Measurements from ENCODE around the gene FHOD1.

Gene FHOD1

DNA sequence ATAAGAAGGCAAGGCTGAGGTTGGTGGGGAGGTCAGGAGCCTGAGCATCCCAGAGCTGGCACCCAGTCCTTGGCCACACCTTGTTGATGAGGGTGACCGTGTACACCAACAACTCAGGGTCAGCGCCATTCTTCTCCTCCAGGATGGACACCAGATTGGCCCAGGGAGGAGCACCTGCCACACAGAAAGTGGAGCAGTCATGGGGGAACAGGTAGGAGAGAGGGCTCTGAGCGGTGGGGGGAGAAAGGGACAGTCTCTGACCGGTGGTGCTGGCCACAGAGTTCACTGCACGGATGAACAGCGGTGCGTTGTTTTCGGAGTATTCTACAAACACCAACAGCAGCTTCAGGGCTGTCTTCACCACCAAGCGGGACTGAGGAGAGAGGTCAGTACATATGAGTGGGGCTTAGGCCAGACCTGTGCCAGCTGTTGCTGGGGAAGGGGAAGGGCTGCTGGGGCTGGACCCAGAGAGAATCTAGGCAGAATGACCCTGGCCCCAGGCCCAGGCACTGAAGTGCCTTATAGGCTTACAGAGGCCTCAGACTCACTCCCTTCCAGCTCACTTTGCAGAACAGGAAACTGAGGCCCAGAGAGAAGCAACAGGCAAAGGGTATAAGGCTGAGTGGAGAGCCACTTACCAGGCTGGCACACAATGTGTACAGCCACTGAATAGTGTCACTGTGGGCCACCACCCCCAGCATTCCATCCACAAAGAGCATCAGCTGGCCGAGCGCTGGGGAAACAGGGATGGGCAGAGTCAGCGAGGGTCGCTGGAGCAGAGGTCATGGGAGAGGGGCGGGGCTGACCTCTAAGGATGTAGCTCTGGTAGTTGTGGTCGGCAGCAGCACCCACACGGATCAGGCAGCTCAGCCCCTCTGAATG lies 9.6 kb downstream of the FHOD1 start:
- ChIA-PET POLR2A (interaction anchor here (0.7 to 1.5 kb wide), 2 partner anchors 11 kb away, joined by 3 to 9 read pairs; partner anchors contain the start of gene TMEM208), CTCF (interaction anchor here (1.0 to 2.4 kb wide), 4 partner anchors 9 to 277 kb away, joined by 3 to 14 read pairs (median 7); partner anchors contain the start of genes CES3, FHOD1, TMEM208 and ZDHHC1)
- no peak for TF ChIP-seq CTCF (IDR thresholded peaks at IDR 0.05; ENCODE audit: control extremely low read depth, extremely low read depth, low read depth, missing control alignments)
- no peak for DNase-seq (ENCODE audit: extremely low spot score)

- peak; percentile 79 for DNase-seq (ENCODE audit: extremely low spot score)
- TF ChIP-seq CTCF (IDR thresholded peaks at IDR 0.05; ENCODE audit: control extremely low read depth, extremely low read depth, low read depth, missing control alignments): no peak
- CTCF ChIA-PET: interaction anchor here (2.4 to 4.9 kb wide), 2 partner anchors 9 kb away, joined by 14 to 32 read pairs; partner anchors contain the start of genes FHOD1 and TMEM208
- POLR2A ChIA-PET: interaction anchor here (1.0 to 1.5 kb wide), 2 partner anchors 10 to 11 kb away, joined by 5 to 9 read pairs; partner anchors contain the start of genes FHOD1 and TMEM208
Observed at GRCh38 chr16:67236563-67237395, 10.5 kb downstream of the FHOD1 start.

DNA sequence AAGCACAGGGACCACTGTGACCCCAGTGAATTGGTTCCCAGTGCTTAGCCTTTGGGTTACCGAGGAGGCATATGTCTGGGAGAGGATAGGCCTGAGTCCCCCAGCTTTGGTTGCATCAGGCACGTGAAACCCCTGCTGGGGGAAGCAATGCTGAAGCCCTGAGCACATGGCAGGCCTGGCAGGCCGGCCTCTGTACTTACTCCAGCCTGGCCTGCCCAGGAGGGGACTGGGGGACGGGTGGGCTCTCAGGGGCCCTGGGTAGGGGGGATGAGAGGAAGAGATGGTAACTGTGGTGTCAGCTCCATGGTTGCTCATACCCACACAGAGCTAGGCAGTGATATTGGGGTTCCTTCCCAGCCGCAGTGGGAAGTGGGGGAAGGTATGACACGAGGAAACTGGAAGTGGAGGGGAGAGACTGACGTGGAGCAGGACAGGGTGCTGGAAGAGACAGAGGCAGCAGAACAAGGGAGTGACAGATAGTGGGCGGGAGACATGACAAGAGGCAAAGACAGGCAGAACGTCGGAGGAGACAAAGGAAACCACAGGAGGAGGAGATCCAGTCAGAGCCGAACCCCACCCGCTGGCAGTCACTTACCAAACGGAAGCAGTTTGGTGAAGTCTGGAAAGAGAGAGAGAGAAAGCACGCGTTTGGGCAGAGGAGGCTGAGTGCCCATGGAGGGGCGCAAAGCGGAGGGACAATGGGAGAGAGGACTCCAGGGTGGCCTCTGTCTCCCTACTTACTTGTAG lies 11.3 kb downstream of the FHOD1 start:
- DNase-seq (ENCODE audit: extremely low spot score): no peak
- ChIA-PET POLR2A (interaction anchor here (0.8 to 1.5 kb wide), 3 partner anchors 8 to 11 kb away, joined by 3 to 9 read pairs (median 5); partner anchors contain the start of genes FHOD1 and TMEM208), CTCF (interaction anchor here (4.9 kb wide), 1 partner anchor 9 kb away, joined by 32 read pairs; the partner anchor contains the start of gene FHOD1)
- no peak for TF ChIP-seq CTCF (IDR thresholded peaks at IDR 0.05; ENCODE audit: control extremely low read depth, extremely low read depth, low read depth, missing control alignments)

- CTCF ChIA-PET: interaction anchor here (1.4 to 4.9 kb wide), 2 partner anchors 11 to 217 kb away, joined by 3 to 32 read pairs; partner anchors contain the start of gene FHOD1
- POLR2A ChIA-PET: no interaction called here
- no peak for TF ChIP-seq CTCF (IDR thresholded peaks at IDR 0.05; ENCODE audit: control extremely low read depth, extremely low read depth, low read depth, missing control alignments)
- DNase-seq (ENCODE audit: extremely low spot score): no peak
Observed at GRCh38 chr16:67234180-67234597, 13.1 kb downstream of the FHOD1 start.

- ChIA-PET POLR2A (no interaction called here), CTCF (interaction anchor here (1.0 to 4.9 kb wide), 3 partner anchors 9 to 216 kb away, joined by 3 to 32 read pairs (median 3); partner anchors contain the start of gene FHOD1)
- DNase-seq (ENCODE audit: extremely low spot score): no peak
- TF ChIP-seq CTCF (IDR thresholded peaks at IDR 0.05; ENCODE audit: control extremely low read depth, extremely low read depth, low read depth, missing control alignments): no peak
Observed at GRCh38 chr16:67233596-67233995, 13.7 kb downstream of the FHOD1 start.
